PC-9 (cell line): ENCODE measurements around the gene NFRKB. TPM values are rescaled to one million over a fixed set of nuclear protein-coding genes. Genes with fewer than 3 reads are reported as not detected.

Source experiments
- Bru-seq: library from RNA; stranded (reverse); fragments of 400-500 nt; gene quantifications from one replicate; lab custom pipeline; 2021; lab: Mats Ljungman, UMichigan
- BruChase-seq, 2 experiments: library from RNA; stranded (reverse); fragments of 400-500 nt; gene quantifications; one replicate each; lab custom pipeline; 2021; lab: Mats Ljungman, UMichigan
- BruUV-seq: library from RNA; stranded (reverse); fragments of 400-500 nt; replicated peaks from 2 replicates; lab custom pipeline; 2021; lab: Mats Ljungman, UMichigan
- CTCF ChIA-PET: fragments of 300-600 bp; sonication (Branson Sonifier 250); formaldehyde crosslinking; loops from one replicate; lab custom pipeline; 2022; ENCODE audit warnings: antibody characterized with exemption; lab: Charles Lee
- POLR2A ChIA-PET: fragments of 300-600 bp; sonication (Branson Sonifier 250); formaldehyde crosslinking; loops from one replicate; lab custom pipeline; 2022; ENCODE audit warnings: antibody characterized with exemption; ENCODE audit not compliant: unreplicated experiment; lab: Charles Lee
- DNase-seq, 2 experiments: peaks; one replicate each; pipeline versions ENCODE4 v3.0.0 to v3.0.0-alpha.2; 2015 to 2022; ENCODE audit warnings: mixed read lengths in 1 of 2
- H2AFZ ChIP-seq: fragments of 200-600 bp; sonication (generic); 2 replicates; pipeline ENCODE4 v1.8.1; 2017; ENCODE audit warnings: antibody characterized with exemption
- H3F3A ChIP-seq: fragments of 200-600 bp; sonication (generic); 2 replicates; pipeline ENCODE4 v1.8.1; 2017; ENCODE audit warnings: antibody characterized with exemption, mild to moderate bottlenecking, low read depth; ENCODE audit not compliant: insufficient read depth
- H3K27ac ChIP-seq: fragments of 200-600 bp; sonication (generic); 2 replicates; pipeline ENCODE4 v1.6.1; 2016; ENCODE audit warnings: mixed run types
- H3K27me3 ChIP-seq: fragments of 200-600 bp; sonication (generic); 2 replicates; pipeline ENCODE4 v1.6.1; 2016; ENCODE audit warnings: low read depth, mixed run types; ENCODE audit not compliant: insufficient read depth
- H3K36me3 ChIP-seq: fragments of 200-600 bp; sonication (generic); 2 replicates; pipeline ENCODE4 v1.6.1; 2016; ENCODE audit warnings: low read depth, mixed run types
- H3K4me1 ChIP-seq: fragments of 200-600 bp; sonication (generic); replicated peaks from 2 replicates; pipeline ENCODE4 v1.6.1; 2016; ENCODE audit warnings: mixed run types; ENCODE audit not compliant: insufficient read depth
- H3K4me2 ChIP-seq: fragments of 200-600 bp; sonication (generic); 2 replicates; pipeline ENCODE4 v1.6.1; 2017; ENCODE audit warnings: mixed run types
- H3K4me3 ChIP-seq: fragments of 200-600 bp; sonication (generic); 2 replicates; pipeline ENCODE4 v1.6.1; 2016; ENCODE audit warnings: mixed run types
- H3K79me2 ChIP-seq: fragments of 200-600 bp; sonication (generic); 2 replicates; pipeline ENCODE4 v1.6.1; 2017; ENCODE audit warnings: low read depth, mixed run types
- H3K9me2 ChIP-seq: fragments of 200-600 bp; sonication (generic); 2 replicates; pipeline ENCODE4 v1.8.1; 2017; ENCODE audit warnings: mild to moderate bottlenecking; ENCODE audit not compliant: insufficient read depth
- H3K9me3 ChIP-seq: fragments of 200-600 bp; sonication (generic); 2 replicates; pipeline ENCODE4 v1.8.1; 2016; ENCODE audit warnings: low read depth; ENCODE audit not compliant: insufficient read depth
- H4K20me1 ChIP-seq: fragments of 200-600 bp; sonication (generic); 2 replicates; pipeline ENCODE4 v1.8.1; 2017; ENCODE audit not compliant: insufficient read depth
- CTCF ChIP-seq: fragments of 200-600 bp; sonication (generic); conservative IDR thresholded peaks from 2 replicates; pipeline ENCODE4 v1.6.1; 2017; ENCODE audit warnings: mixed run types, antibody characterized with exemption, mild to moderate bottlenecking, moderate library complexity
- EZH2 ChIP-seq: fragments of 200-600 bp; sonication (generic); IDR thresholded peaks from 2 replicates; pipeline ENCODE4 v1.8.0; 2017; ENCODE audit warnings: antibody characterized with exemption, low read depth
- intact Hi-C: fragments of 100-400 bp; cut with micrococcal nuclease; formaldehyde crosslinking; loops from one replicate; pipeline ENCODE4 v1.10.0; 2022; ENCODE audit not compliant: unreplicated experiment
- long read RNA-seq: library from polyadenylated mRNA; stranded (forward); transcript quantifications from one replicate; pipeline ENCODE4 v2.0.0, GENCODE V29; 2022
- total RNA-seq: library from RNA; stranded (reverse); gene quantifications from 2 replicates; pipeline ENCODE4 v1.2.3, GENCODE V29; 2021

NFRKB gene
- total RNA-seq, result 37.8 and 39.2 TPM in 2 replicates
- Bru-seq, nascent RNA, result percentile 75 among the genes with signal in this experiment
- BruChase-seq, experiment 1, labeled RNA remaining after a 2-hour chase, result percentile 88 among the genes with signal in this experiment
- percentile 83 among the genes with signal in this experiment for BruChase-seq, experiment 2, labeled RNA remaining after a 6-hour chase
- long read RNA-seq, partial matches to known transcripts, result 10 of 29 reads
- long read RNA-seq, other reads (novel, unspliced or antisense), result 19 of 29 reads

- intact Hi-C loops, result no loop called here
- Histone ChIP-seq H3K9me3 (no peaks in the 10 kb centered on the region), H3K4me3 (peak within 1 kb of the TSS; percentile 99), H3K27ac (peak within 1 kb of the TSS; percentile 45; the same call in 1 of the 2 replicates), H3K4me2 (peak within 1 kb of the TSS; percentile 86), H3K36me3 (peaks cover 12% of the 10 kb centered on the region), H2AFZ (peak within 1 kb of the TSS; percentile 89), H3K9me2 (no peaks in the 10 kb centered on the region), H3K79me2 (peaks cover 39% of the 10 kb centered on the region), H3K27me3 (no peaks in the 10 kb centered on the region), H3F3A (peaks cover 3% of the 10 kb centered on the region; the same call in 1 of the 2 replicates), H3K4me1 (peaks cover 16% of the 10 kb centered on the region), H4K20me1 (peaks cover 6% of the 10 kb centered on the region; the same call in 1 of the 2 replicates)
- ChIA-PET POLR2A (interaction anchor here (0.6 to 0.7 kb wide), 3 partner anchors 17 to 67 kb away, joined by 3 to 9 read pairs (median 4); no protein-coding TSS in a partner anchor), CTCF (no interaction called here)
- DNase-seq, result peak; percentile 50 to 86
- BruUV-seq, result no TSS peak
- TF ChIP-seq CTCF (no peak), EZH2 (no peak)
Observed at GRCh38 chr11:129895126-129896041, at the start of gene NFRKB. TSS of gene NFRKB (minus strand) at chr11:129895578. CDS start at chr11:129892849, 2,729 bp downstream.

GRCh38 chr11:129944696-129945095, 49.3 kb upstream of the NFRKB start:
- ChIA-PET CTCF (no interaction called here), POLR2A (no interaction called here)
- no TSS peak for BruUV-seq

More at GRCh38 chr11:129944696-129945095, 49.3 kb upstream of the NFRKB start:
- Histone ChIP-seq H3K79me2 (no peaks in the 10 kb centered on the region), H2AFZ (no peak overlapping the region), H3K9me2 (no peaks in the 10 kb centered on the region), H3K27me3 (no peaks in the 10 kb centered on the region), H3F3A (no peaks in the 10 kb centered on the region), H4K20me1 (no peaks in the 10 kb centered on the region), H3K9me3 (no peaks in the 10 kb centered on the region), H3K4me2 (no peak overlapping the region), H3K4me3 (no peak overlapping the region), H3K27ac (no peak overlapping the region), H3K4me1 (no peaks in the 10 kb centered on the region), H3K36me3 (no peaks in the 10 kb centered on the region)
- intact Hi-C loops, result no loop called here
- no peak for DNase-seq
- no peak for TF ChIP-seq EZH2
- no peak for TF ChIP-seq CTCF
